Psoas muscle (tissue), 8 donors: Measurements from ENCODE around the gene JMJD7. TPM values are rescaled to one million over a fixed set of nuclear protein-coding genes. Genes with fewer than 3 reads are reported as not detected.
A peak's percentile ranks its signal among the peaks of the same experiment; 100 is the strongest.

Source experiments
- ATAC-seq, 4 donors: fragments of 200-7000 bp; cut with Tn5 transposase; one replicate each; pipeline ENCODE4 v1.9.1; 2020; ENCODE audit warnings: moderate library complexity in 3 of 4, mild to moderate bottlenecking in 2 of 4
- DNase-seq, 2 donors: peaks; one replicate each; pipeline ENCODE4 v3.0.0-alpha.2; 2020
- H3K27ac ChIP-seq: fragments of 200-600 bp; one replicate; pipeline ENCODE4 v1.8.0; 2022
- H3K27me3 ChIP-seq, 3 donors: fragments of 200-600 bp in 1 of 3; one replicate each; pipeline versions ENCODE4 v1.6.1 to v1.8.0; 2013 to 2022; ENCODE audit warnings: low read length in 2 of 3, mild to moderate bottlenecking in 2 of 3, moderate library complexity in 1 of 3; ENCODE audit not compliant: insufficient read depth in 3 of 3
- H3K36me3 ChIP-seq, 2 donors: fragments of 200-600 bp in 1 of 2; one replicate each; pipeline versions ENCODE4 v1.6.1 to v1.8.0; 2013 to 2022; ENCODE audit warnings: low read depth in 1 of 2, mild to moderate bottlenecking in 1 of 2, moderate library complexity in 1 of 2; ENCODE audit not compliant: insufficient read depth in 1 of 2
- H3K4me1 ChIP-seq: fragments of 200-600 bp; one replicate; pipeline ENCODE4 v1.8.0; 2022
- H3K4me3 ChIP-seq: fragments of 200-600 bp; one replicate; pipeline ENCODE4 v1.8.0; 2022; ENCODE audit warnings: mild to moderate bottlenecking
- H3K9me3 ChIP-seq: fragments of 200-600 bp; one replicate; pipeline ENCODE4 v1.8.0; 2022
- WGBS, 3 donors: extraction: QIAGEN DNeasy Blood & Tissue Kit; methylation state at CpG; one replicate each; pipeline versions ENCODE4 v1.1.6 to v1.1.7; 2013; 5-methylcytosine and 5-hydroxymethylcytosine counted together
- intact Hi-C, 2 donors: fragments of 100-400 bp; cut with DNase I; formaldehyde crosslinking; loops; one replicate each; pipeline versions ENCODE4 v1.11.0 to v1.14.2; 2022
- polyA plus RNA-seq, 3 donors: library from polyadenylated mRNA; stranded (reverse); fragments of 200-250 nt; gene quantifications; one replicate each; pipeline ENCODE4 v1.2.3, GENCODE V29; 2013
- total RNA-seq, 4 donors: library from RNA; stranded (reverse); fragmentation: NEBNext Ultra II Directional in 2 of 4; extraction: Animal tissue kit (Norgen Biotek cat#: 25700) in 2 of 4; gene quantifications; one replicate each; pipeline versions ENCODE4 v1.2.1 to v1.2.4, GENCODE V29; 2021 to 2023
- TF ChIP-seq, protein P1 (sequence below): fragments of 200-600 bp; IDR thresholded peaks from one replicate; pipeline ENCODE4 v1.8.0; 2022; ENCODE audit warnings: antibody characterized with exemption
- donor health status: healthy with polysubstance abuse.
- donor health status: DM: no; HTN: no; CAD: no; lungs with moderate emphysema.
- donor health status: Bipolar disorder and iron deficiency.
- donor health status: healthy.
- donor health status: DM: yes; HTN: yes; CAD: no.
- donor health status: DM: no; HTN: no; CAD: no.
- donor health status: DM: no; HTN: no; CAD: no.
- donor health status: DM: yes; HTN: yes; CAD: no.

Gene JMJD7
- total and polyA plus RNA-seq, 7 donors, result 4.4 to 8.0 (median 6.4) TPM

DNA sequence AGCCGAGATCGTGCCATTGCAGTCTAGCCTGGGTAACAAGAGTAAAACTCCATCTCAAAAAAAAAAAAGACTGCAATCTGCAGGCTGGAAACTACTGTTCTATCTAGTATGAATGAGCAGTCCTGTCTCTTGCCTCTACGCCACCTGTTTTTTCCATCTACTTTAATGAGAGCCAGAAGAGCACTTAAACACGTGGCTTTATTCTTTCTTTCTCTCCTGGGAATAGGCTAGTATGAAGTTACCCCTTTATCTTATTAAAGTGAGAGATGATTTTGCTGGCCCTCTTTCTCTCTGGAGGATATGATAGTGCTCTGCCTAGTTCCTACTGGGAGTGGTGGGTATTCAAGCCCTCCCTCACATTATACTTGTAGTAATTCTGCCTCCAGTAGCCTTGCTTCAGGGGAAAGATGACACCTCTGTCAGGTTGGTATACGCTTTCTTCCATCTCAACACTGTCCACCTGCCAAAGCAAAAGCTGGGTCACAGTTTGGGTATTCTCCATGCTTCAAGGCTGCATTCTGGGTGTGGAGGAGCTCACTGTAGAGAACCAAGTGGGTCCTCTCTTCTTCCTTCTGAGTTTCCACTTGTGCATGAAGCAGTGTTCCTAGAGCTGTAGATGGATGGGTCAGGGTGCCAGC lies 35.8 kb upstream of the JMJD7 start:
- intact Hi-C loops, result no loop called here
- DNase-seq (no peak), ATAC-seq (peak; percentile 56 to 80 (median 66))
- WGBS, 3 donors, result 17 to 29% (median 18%) methylated on average over 5 of the region's 5 CpGs
- Histone ChIP-seq H3K36me3 (no peaks in the 10 kb centered on the region), H3K27me3 (no peaks in the 10 kb centered on the region), H3K27ac (peak overlapping the region; percentile 70), H3K4me1 (peaks cover 44% of the 10 kb centered on the region), H3K9me3 (no peaks in the 10 kb centered on the region), H3K4me3 (no peak overlapping the region)
- TF ChIP-seq, protein P1, sequence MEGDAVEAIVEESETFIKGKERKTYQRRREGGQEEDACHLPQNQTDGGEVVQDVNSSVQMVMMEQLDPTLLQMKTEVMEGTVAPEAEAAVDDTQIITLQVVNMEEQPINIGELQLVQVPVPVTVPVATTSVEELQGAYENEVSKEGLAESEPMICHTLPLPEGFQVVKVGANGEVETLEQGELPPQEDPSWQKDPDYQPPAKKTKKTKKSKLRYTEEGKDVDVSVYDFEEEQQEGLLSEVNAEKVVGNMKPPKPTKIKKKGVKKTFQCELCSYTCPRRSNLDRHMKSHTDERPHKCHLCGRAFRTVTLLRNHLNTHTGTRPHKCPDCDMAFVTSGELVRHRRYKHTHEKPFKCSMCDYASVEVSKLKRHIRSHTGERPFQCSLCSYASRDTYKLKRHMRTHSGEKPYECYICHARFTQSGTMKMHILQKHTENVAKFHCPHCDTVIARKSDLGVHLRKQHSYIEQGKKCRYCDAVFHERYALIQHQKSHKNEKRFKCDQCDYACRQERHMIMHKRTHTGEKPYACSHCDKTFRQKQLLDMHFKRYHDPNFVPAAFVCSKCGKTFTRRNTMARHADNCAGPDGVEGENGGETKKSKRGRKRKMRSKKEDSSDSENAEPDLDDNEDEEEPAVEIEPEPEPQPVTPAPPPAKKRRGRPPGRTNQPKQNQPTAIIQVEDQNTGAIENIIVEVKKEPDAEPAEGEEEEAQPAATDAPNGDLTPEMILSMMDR, result no peak

DNA sequence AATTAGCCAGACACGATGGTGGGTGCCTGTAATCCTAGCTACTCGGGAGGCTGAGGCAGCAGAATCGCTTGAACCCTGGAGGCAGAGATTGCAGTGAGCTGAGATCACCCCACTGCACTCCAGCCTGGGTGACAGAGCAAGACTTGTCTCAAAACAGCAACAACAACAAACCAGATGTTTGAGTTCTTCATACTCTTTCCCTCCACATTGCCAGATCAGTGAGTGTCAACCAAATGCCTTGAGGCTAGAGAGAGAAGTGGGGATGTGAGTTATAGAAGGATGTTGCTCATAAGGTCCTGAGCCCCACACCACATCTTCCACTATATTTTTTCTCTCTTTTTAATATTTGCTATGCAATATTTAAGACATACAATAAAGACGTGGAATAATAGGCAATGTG lies 33.8 kb upstream of the JMJD7 start:
- ATAC-seq, result no peak
- no peaks in the 10 kb centered on the region for H3K36me3 ChIP-seq
- no peaks in the 10 kb centered on the region for H3K9me3 ChIP-seq
- no peak overlapping the region for H3K4me3 ChIP-seq
- 70 to 85% (median 71%) methylated on average over 4 of the region's 4 CpGs for WGBS, 3 donors
- H3K27me3 ChIP-seq, result no peaks in the 10 kb centered on the region
- DNase-seq, result no peak
- no peak overlapping the region for H3K27ac ChIP-seq
- TF ChIP-seq, protein P1, result no peak
- intact Hi-C loops, result no loop called here
- H3K4me1 ChIP-seq, result peaks cover 42% of the 10 kb centered on the region

DNA sequence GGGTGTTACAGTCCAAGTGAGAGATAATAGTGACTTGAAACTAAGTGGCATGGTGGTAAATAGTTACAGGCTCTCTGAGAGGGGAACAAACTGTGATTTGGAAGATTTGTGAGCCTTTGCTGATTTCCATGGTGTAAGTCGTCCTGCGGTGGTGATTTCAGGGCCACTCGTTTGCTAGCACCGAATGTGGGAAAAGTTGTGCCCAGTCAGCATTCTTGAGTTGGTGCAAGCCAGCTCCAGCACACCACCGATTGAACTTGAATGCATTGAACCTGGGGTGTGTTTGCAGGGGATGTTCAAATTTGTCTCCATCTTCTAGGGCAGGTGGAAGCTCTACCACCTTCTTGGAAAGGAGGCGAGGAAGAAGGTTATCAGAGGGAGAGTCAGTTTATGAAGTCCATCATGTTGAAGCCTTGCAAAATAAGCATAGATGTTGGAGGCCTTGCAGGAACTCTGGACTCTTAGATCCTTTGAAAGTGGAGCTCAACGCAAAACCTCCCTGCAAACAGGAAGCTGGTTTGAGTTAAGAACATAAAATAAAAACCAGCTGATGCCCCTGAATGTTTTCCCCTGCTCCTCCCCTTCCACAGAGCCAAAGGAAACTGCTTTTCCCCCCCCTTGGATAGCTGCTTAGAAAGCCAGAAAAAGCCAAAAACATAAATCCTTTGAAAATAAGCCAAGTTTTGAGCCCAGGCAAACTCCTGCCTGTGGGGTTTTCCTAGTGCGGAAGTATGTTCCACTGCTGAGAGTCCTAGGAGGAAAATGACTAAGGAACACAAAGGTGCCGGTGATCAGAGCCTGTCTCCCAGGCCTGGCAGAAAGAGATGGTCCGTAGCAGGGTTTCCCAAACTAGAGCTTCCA lies 31.7 kb upstream of the JMJD7 start:
- 60 to 66% (median 65%) methylated on average over 10 of the region's 10 CpGs for WGBS, 3 donors
- intact Hi-C loops, result no loop called here
- Histone ChIP-seq H3K36me3 (peaks cover 2 to 17% of the 10 kb centered on the region in 2 donors), H3K4me3 (no peak overlapping the region), H3K27ac (no peak overlapping the region), H3K27me3 (no peaks in the 10 kb centered on the region), H3K9me3 (no peaks in the 10 kb centered on the region), H3K4me1 (peaks cover 21% of the 10 kb centered on the region)
- DNase-seq (no peak), ATAC-seq (no peak)
- TF ChIP-seq, protein P1, result no peak

DNA sequence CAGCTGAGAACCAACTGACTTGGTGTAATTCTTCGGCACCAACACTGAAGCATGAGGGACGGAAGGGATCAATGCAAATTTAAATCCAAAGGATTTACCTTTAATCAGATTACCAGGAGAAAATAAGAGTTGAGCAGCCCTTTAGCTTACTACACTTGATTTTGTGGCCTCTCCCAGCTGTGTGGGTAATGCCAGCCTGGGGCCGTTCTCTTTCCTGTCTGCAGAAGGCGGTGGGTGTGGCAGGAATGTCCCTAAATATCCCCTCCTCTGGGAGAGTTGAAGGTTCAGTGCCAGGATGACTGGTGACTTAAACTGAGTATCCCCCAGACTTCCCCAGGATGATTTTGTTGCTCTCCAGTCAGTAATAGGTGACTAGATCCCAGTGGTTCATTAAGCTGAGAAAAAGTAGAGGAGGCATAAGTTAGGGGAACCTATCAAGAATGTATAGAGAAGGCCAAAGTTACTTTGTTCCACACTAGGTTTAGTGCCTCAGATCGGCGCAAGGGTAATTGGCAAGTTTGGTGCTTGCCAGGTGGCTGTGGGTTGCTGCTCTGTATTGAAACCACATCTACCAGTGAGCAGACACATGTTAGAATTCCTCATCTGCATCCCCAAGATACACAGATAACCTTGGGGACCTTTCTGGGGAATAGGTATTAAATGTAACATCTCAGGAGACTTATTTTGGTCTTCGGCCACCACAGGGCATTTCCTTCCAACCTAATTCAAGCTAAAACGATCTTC lies 30.5 kb upstream of the JMJD7 start:
- H3K27me3 ChIP-seq, result no peaks in the 10 kb centered on the region
- no peak for ATAC-seq
- H3K27ac ChIP-seq, result no peak overlapping the region
- no peak for DNase-seq
- TF ChIP-seq, protein P1, result no peak
- 85 to 89% (median 87%) methylated on average over 8 of the region's 8 CpGs for WGBS, 3 donors
- peaks cover 9% of the 10 kb centered on the region for H3K4me1 ChIP-seq
- H3K36me3 ChIP-seq, result peaks cover 2 to 20% of the 10 kb centered on the region in 2 donors
- H3K9me3 ChIP-seq, result no peaks in the 10 kb centered on the region
- intact Hi-C loops, result no loop called here
- H3K4me3 ChIP-seq, result no peak overlapping the region
